Esophagus squamous epithelium (tissue), 5 donors: Measurements from ENCODE around the gene UBC. TPM values are rescaled to one million over a fixed set of nuclear protein-coding genes. Genes with fewer than 3 reads are reported as not detected.
"Not testable (repeated sequence)": the region's sequence is repeated elsewhere in the genome, so short reads cannot be mapped to it uniquely, and the experiment has no call there.

Experiments used
- DNase-seq: peaks from one replicate; lab custom pipeline; 2025; lab: John Stamatoyannopoulos, UW
- H3K27ac ChIP-seq, 4 donors: fragments of 200-600 bp; sonication (generic); one replicate each; pipeline ENCODE4 v1.5.1; 2016 to 2019; ENCODE audit warnings: mild to moderate bottlenecking in 1 of 4
- H3K27me3 ChIP-seq, 4 donors: fragments of 200-600 bp; sonication (generic); 1 replicate in 3 of 4; 2 replicates in 1 of 4; pipeline versions ENCODE4 v1.5.1 to v1.6.0; 2017 to 2021; ENCODE audit warnings: antibody characterized with exemption in 1 of 4
- H3K36me3 ChIP-seq, 3 donors: fragments of 200-600 bp; sonication (generic); one replicate each; pipeline ENCODE4 v1.5.1; 2016 to 2019
- H3K4me1 ChIP-seq, 3 donors: fragments of 200-600 bp; sonication (generic); one replicate each; pipeline ENCODE4 v1.5.1; 2017 to 2019
- H3K4me3 ChIP-seq, 4 donors: fragments of 200-600 bp; sonication (generic); 1 replicate in 3 of 4; 2 replicates in 1 of 4; pipeline ENCODE4 v1.5.1; 2016 to 2019; ENCODE audit warnings: mild to moderate bottlenecking in 2 of 4, moderate library complexity in 1 of 4
- H3K9me3 ChIP-seq, 3 donors: fragments of 200-600 bp; sonication (generic); one replicate each; pipeline ENCODE4 v1.5.1; 2016 to 2019
- CTCF ChIP-seq, 6 experiments: fragments of 450-650 bp in 4 of 6; fragments of 200-600 bp in 2 of 6; sonication (generic) in 2 of 6; IDR thresholded peaks; one replicate each; pipeline ENCODE4 v1.5.1; 2016 to 2019; ENCODE audit warnings: antibody characterized with exemption in 6 of 6, mild to moderate bottlenecking in 4 of 6, moderate library complexity in 4 of 6
- POLR2A ChIP-seq, 4 donors: fragments of 450-650 bp; IDR thresholded peaks; one replicate each; pipeline ENCODE4 v1.6.1; 2017; ENCODE audit warnings: antibody characterized with exemption in 4 of 4, mild to moderate bottlenecking in 4 of 4, moderate library complexity in 3 of 4
- WGBS, 2 donors: methylation state at CpG; one replicate each; pipeline ENCODE4 v1.1.5; 2018; 5-methylcytosine and 5-hydroxymethylcytosine counted together
- intact Hi-C: fragments of 100-400 bp; cut with DNase I; formaldehyde crosslinking; loops from one replicate; pipeline ENCODE4 v1.15.0; 2022
- total RNA-seq, 4 donors: library from RNA; depleted of rRNA; stranded (reverse); fragments of >200 nt; gene quantifications; one replicate each; pipeline ENCODE4 v1.1.0, GENCODE V29; 2016
- donor health status: DM: yes; HTN: yes; CAD: no.

Gene UBC
- total RNA-seq, 4 donors from 2014 or later = 1,012 to 1,417 (median 1,215) TPM

DNA sequence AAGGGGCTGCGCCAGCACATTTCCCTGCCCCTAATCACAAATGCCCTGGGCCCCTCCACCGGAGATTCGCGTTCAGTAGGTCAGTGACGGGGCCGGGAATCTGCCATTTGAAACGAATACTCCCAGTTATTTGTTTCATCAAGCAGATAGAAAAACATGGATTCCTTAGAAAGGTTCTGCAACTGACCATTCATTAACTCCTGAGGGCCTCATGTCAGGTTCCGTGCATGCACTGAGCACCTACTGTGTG lies 25.6 kb upstream of the UBC start:
- Histone ChIP-seq H3K27me3 (no peaks in the 10 kb centered on the region), H3K4me3 (peak overlapping the region; percentile 28 to 65 (median 48)), H3K27ac (peak overlapping the region; percentile 86 to 97 (median 93)), H3K4me1 (peaks cover 18 to 40% (median 26%) of the 10 kb centered on the region in 3 donors), H3K9me3 (no peaks in the 10 kb centered on the region), H3K36me3 (peaks cover 0 to 6% (median 0%) of the 10 kb centered on the region in 3 donors)
- 0% methylated on average over 1 to 8 of the region's 8 CpGs for WGBS, 2 donors
- TF ChIP-seq CTCF (IDR thresholded peaks at IDR 0.05) = no peak
- no peak for TF ChIP-seq POLR2A (IDR thresholded peaks at IDR 0.05)
- intact Hi-C loops = no loop called here
- DNase-seq = no peak

DNA sequence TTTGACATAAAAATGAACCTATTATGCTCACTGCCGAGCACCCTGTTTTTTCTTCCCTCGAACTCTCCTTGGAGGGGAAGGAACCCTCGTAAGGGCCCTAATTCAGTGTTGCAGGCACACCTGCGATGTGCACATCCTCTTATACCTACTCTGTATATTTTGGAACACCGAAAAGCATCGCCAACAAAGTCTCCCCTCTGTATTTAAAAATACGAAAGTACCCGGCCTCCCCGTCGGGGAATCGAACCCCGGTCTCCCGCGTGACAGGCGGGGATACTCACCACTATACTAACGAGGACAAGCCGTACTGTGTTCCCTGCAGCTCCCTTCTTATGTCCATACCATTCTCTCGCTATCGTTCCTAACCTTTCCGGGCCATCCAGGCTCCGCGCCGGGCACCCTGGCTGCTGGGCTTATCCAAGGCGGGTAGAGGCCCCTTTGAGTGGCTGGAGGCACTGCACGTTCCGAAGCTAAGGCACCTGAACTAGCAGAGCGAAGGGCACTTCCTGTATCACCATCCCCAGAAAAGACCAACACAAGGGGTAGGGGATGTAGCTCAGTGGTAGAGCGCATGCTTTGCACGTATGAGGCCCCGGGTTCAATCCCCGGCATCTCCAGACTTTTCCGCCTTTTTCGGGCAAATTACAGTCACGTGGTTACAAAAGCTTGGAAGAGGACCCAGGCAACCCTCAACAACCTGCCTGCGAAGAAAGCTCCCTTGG lies 25.1 kb upstream of the UBC start:
- Histone ChIP-seq H3K4me3 (peak overlapping the region; percentile 28 to 65 (median 48)), H3K27ac (peak overlapping the region; percentile 86 to 97 (median 93)), H3K27me3 (no peaks in the 10 kb centered on the region), H3K4me1 (peaks cover 18 to 40% (median 26%) of the 10 kb centered on the region in 3 donors), H3K36me3 (peaks cover 0 to 6% (median 0%) of the 10 kb centered on the region in 3 donors), H3K9me3 (no peaks in the 10 kb centered on the region)
- TF ChIP-seq CTCF (IDR thresholded peaks at IDR 0.05) (peak in 3 of 6 experiments; percentile 5 to 30 (median 5)), POLR2A (IDR thresholded peaks at IDR 0.05) (peak in 1 of 4 donors; percentile 36)
- no peak for DNase-seq
- whole genome bisulfite sequencing, 2 donors = 0% methylated on average over 17 to 23 of the region's 35 CpGs
- intact Hi-C loops = no loop called here

DNA sequence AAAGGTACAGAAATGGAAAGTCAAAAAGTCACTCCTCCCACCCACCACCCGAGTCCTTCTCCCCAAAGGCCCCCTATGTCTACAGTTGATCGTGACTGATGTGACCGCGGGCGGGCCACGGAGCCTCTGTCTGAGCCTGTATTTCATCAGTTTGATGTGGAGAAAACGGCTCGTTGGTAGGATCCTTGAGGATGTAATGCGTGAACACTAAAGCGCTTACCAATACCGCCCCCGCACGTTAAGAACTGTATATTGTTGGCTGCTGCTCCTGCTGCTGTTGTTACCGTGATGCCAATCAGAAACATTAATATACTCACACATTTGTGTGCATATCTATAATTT lies 24.6 kb upstream of the UBC start:
- peaks cover 18 to 40% (median 26%) of the 10 kb centered on the region in 3 donors for H3K4me1 ChIP-seq
- 0 to 2% methylated on average over 14 of the region's 14 CpGs for WGBS, 2 donors
- peak overlapping the region; percentile 86 to 97 (median 93) for H3K27ac ChIP-seq
- peaks cover 0 to 6% (median 0%) of the 10 kb centered on the region in 3 donors for H3K36me3 ChIP-seq
- no peaks in the 10 kb centered on the region for H3K27me3 ChIP-seq
- no peaks in the 10 kb centered on the region for H3K9me3 ChIP-seq
- DNase-seq = no peak
- peak overlapping the region; percentile 28 to 65 (median 48) for H3K4me3 ChIP-seq
- intact Hi-C loops = no loop called here
- TF ChIP-seq CTCF (IDR thresholded peaks at IDR 0.05) (peak in 5 of 6 experiments; percentile 24 to 59 (median 43)), POLR2A (IDR thresholded peaks at IDR 0.05) (peak in 1 of 4 donors; percentile 20)

- intact Hi-C loops = no loop called here
- TF ChIP-seq CTCF (IDR thresholded peaks at IDR 0.05) (no peak), POLR2A (IDR thresholded peaks at IDR 0.05) (no peak)
- Histone ChIP-seq H3K9me3 (no peaks in the 10 kb centered on the region), H3K27me3 (no peaks in the 10 kb centered on the region), H3K36me3 (peaks cover 0 to 6% (median 0%) of the 10 kb centered on the region in 3 donors), H3K4me3 (peak overlapping the region; percentile 28 to 65 (median 48)), H3K4me1 (peaks cover 18 to 40% (median 26%) of the 10 kb centered on the region in 3 donors), H3K27ac (peak overlapping the region; percentile 86 to 97 (median 93))
- no peak for DNase-seq
- 1 to 3% methylated on average over 6 of the region's 6 CpGs for WGBS, 2 donors
Measured at GRCh38 chr12:124938587-124938986, 24.1 kb upstream of the UBC start.

GRCh38 chr12:124938108-124938507 lies 23.7 kb upstream of the UBC start:
- intact Hi-C loops = no loop called here
- H3K4me1 ChIP-seq = peaks cover 18 to 40% (median 26%) of the 10 kb centered on the region in 3 donors

DNA sequence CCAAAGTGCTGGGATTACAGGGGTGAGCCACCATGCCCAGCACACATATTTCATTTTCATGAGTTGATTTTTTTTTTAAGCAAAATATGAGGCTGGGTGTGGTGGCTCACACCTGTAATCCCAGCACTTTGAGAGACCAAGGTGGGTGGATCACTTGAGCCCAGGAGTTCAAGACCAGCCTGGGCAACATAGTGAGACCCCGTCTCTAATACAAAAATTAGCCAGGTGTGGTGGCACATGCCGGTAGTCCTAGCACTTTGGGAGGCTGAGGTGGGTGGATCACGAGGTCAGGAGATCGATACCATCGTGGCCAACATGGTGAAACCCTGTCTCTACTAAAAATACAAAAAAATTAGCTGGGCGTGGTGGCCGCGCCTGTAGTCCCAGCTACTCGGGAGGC lies 17.1 kb upstream of the UBC start:
- intact Hi-C loops, DNase-seq, H3K4me3 ChIP-seq, H3K27ac ChIP-seq, H3K27me3 ChIP-seq, H3K9me3 ChIP-seq, H3K36me3 ChIP-seq: not testable (repeated sequence)
- peaks cover 4 to 15% (median 10%) of the 10 kb centered on the region in 3 donors for H3K4me1 ChIP-seq
- WGBS, 2 donors = 89 to 90% methylated on average over 9 of the region's 9 CpGs

More at GRCh38 chr12:124938108-124938507, 23.7 kb upstream of the UBC start:
- WGBS, 2 donors = 35 to 37% methylated on average over 5 of the region's 5 CpGs
- DNase-seq = no peak
- Histone ChIP-seq H3K4me3 (peak overlapping the region in 3 of 4 donors; percentile 47 to 65 (median 49)), H3K27ac (peak overlapping the region; percentile 86 to 97 (median 93)), H3K27me3 (no peaks in the 10 kb centered on the region), H3K36me3 (peaks cover 0 to 3% (median 0%) of the 10 kb centered on the region in 3 donors), H3K9me3 (no peaks in the 10 kb centered on the region)
- TF ChIP-seq POLR2A (IDR thresholded peaks at IDR 0.05) (no peak), CTCF (IDR thresholded peaks at IDR 0.05) (no peak)
